ENCODE data around the gene RAI14.

Gene RAI14

GRCh38 chr5:34789639-34790038 lies 133.5 kb downstream of the RAI14 start:
- Histone ChIP-seq H3K9me3 (ENCODE audit: severe bottlenecking) (peaks cover 5% of the 10 kb centered on the region), H3K4me3 (ENCODE audit: low read depth, low read length) (no peak overlapping the region), H3K27me3 (ENCODE audit: insufficient read depth, low read depth, severe bottlenecking) (no peaks in the 10 kb centered on the region), H3K27ac (no peak overlapping the region), H3K36me3 (no peaks in the 10 kb centered on the region)
- DNase-seq = no peak
- TF ChIP-seq CTCF (IDR thresholded peaks at IDR 0.05; ENCODE audit: low read depth, low read length) = no peak

- Histone ChIP-seq H3K36me3 (no peaks in the 10 kb centered on the region), H3K9me3 (ENCODE audit: severe bottlenecking) (peaks cover 5% of the 10 kb centered on the region), H3K4me3 (ENCODE audit: low read depth, low read length) (no peak overlapping the region), H3K27ac (no peak overlapping the region), H3K27me3 (ENCODE audit: insufficient read depth, low read depth, severe bottlenecking) (no peaks in the 10 kb centered on the region)
- no peak for DNase-seq
- no peak for TF ChIP-seq CTCF (IDR thresholded peaks at IDR 0.05; ENCODE audit: low read depth, low read length)
Observed at GRCh38 chr5:34790069-34790468, 133.9 kb downstream of the RAI14 start.

GRCh38 chr5:34791761-34792244 lies 135.7 kb downstream of the RAI14 start:
- Histone ChIP-seq H3K27me3 (ENCODE audit: insufficient read depth, low read depth, severe bottlenecking) (no peaks in the 10 kb centered on the region), H3K27ac (no peak overlapping the region), H3K36me3 (peaks cover 2% of the 10 kb centered on the region; the same call in 1 of the 2 replicates), H3K4me3 (ENCODE audit: low read depth, low read length) (no peak overlapping the region), H3K9me3 (ENCODE audit: severe bottlenecking) (peaks cover 4% of the 10 kb centered on the region)
- no peak for DNase-seq
- TF ChIP-seq CTCF (IDR thresholded peaks at IDR 0.05; ENCODE audit: low read depth, low read length) = no peak

GRCh38 chr5:34802834-34803563 lies 146.9 kb downstream of the RAI14 start:
- no peak overlapping the region for H3K27ac ChIP-seq
- DNase-seq = no peak
- H3K36me3 ChIP-seq = no peaks in the 10 kb centered on the region; the same call in 1 of the 2 replicates
- no peaks in the 10 kb centered on the region for H3K27me3 ChIP-seq (ENCODE audit: insufficient read depth, low read depth, severe bottlenecking)
- H3K9me3 ChIP-seq (ENCODE audit: severe bottlenecking) = no peaks in the 10 kb centered on the region
- H3K4me3 ChIP-seq (ENCODE audit: low read depth, low read length) = no peak overlapping the region
- TF ChIP-seq CTCF (IDR thresholded peaks at IDR 0.05; ENCODE audit: low read depth, low read length) = no peak

GRCh38 chr5:34803974-34804732 lies 148.0 kb downstream of the RAI14 start:
- Histone ChIP-seq H3K9me3 (ENCODE audit: severe bottlenecking) (no peaks in the 10 kb centered on the region), H3K4me3 (ENCODE audit: low read depth, low read length) (no peak overlapping the region), H3K27ac (no peak overlapping the region), H3K36me3 (no peaks in the 10 kb centered on the region; the same call in 1 of the 2 replicates), H3K27me3 (ENCODE audit: insufficient read depth, low read depth, severe bottlenecking) (no peaks in the 10 kb centered on the region)
- DNase-seq = no peak
- TF ChIP-seq CTCF (IDR thresholded peaks at IDR 0.05; ENCODE audit: low read depth, low read length) = no peak

Data from WERI-Rb-1 (cell line).